KOPT-K1 (cell line): ENCODE data around the gene LSM12.
A peak's percentile ranks its signal among the peaks of the same experiment; 100 is the strongest.

ENCODE experiments used
- H3K27ac ChIP-seq: fragments of 200-600 bp; sonication (generic); 2 replicates; pipeline ENCODE4 v1.5.1; 2016; ENCODE audit warnings: antibody characterized with exemption, mild to moderate bottlenecking, low read depth, low read length; ENCODE audit not compliant: poor library complexity, severe bottlenecking
- H3K36me3 ChIP-seq: fragments of 200-600 bp; sonication (generic); 2 replicates; pipeline ENCODE4 v1.5.1; 2017; ENCODE audit warnings: antibody characterized with exemption, mild to moderate bottlenecking, low read length, moderate library complexity; ENCODE audit not compliant: insufficient read depth
- H3K9me3 ChIP-seq: fragments of 200-600 bp; sonication (generic); 2 replicates; pipeline ENCODE4 v1.5.1; 2017; ENCODE audit warnings: antibody characterized with exemption, low read length, mild to moderate bottlenecking; ENCODE audit not compliant: insufficient read depth, poor library complexity, severe bottlenecking

The LSM12 gene

GRCh38 chr17:44014133-44014436 lies 52.4 kb downstream of the LSM12 start:
- Histone ChIP-seq H3K27ac (peak overlapping the region; percentile 75), H3K36me3 (peaks cover 13% of the 10 kb centered on the region; the same call in 1 of the 2 replicates), H3K9me3 (no peaks in the 10 kb centered on the region)

- Histone ChIP-seq H3K9me3 (no peaks in the 10 kb centered on the region), H3K27ac (no peak overlapping the region), H3K36me3 (peaks cover 13% of the 10 kb centered on the region; the same call in 1 of the 2 replicates)
Measured at GRCh38 chr17:44012874-44013273, 53.6 kb downstream of the LSM12 start.

- Histone ChIP-seq H3K9me3 (no peaks in the 10 kb centered on the region), H3K27ac (no peak overlapping the region)
Measured at GRCh38 chr17:44012391-44012790, 54.1 kb downstream of the LSM12 start.

GRCh38 chr17:44011876-44012275 lies 54.6 kb downstream of the LSM12 start:
- Histone ChIP-seq H3K36me3 (peaks cover 13% of the 10 kb centered on the region; the same call in 1 of the 2 replicates), H3K27ac (no peak overlapping the region), H3K9me3 (no peaks in the 10 kb centered on the region)

More at GRCh38 chr17:44012391-44012790, 54.1 kb downstream of the LSM12 start:
- H3K36me3 ChIP-seq: peaks cover 13% of the 10 kb centered on the region; the same call in 1 of the 2 replicates

- no peaks in the 10 kb centered on the region for H3K9me3 ChIP-seq
- no peak overlapping the region for H3K27ac ChIP-seq
Measured at GRCh38 chr17:44010966-44011647, 55.4 kb downstream of the LSM12 start.

GRCh38 chr17:44008205-44008909 lies 58.1 kb downstream of the LSM12 start:
- H3K27ac ChIP-seq: no peak overlapping the region
- peaks cover 13% of the 10 kb centered on the region; the same call in 1 of the 2 replicates for H3K36me3 ChIP-seq
- H3K9me3 ChIP-seq: no peaks in the 10 kb centered on the region

More at GRCh38 chr17:44010966-44011647, 55.4 kb downstream of the LSM12 start:
- H3K36me3 ChIP-seq: peaks cover 13% of the 10 kb centered on the region; the same call in 1 of the 2 replicates

- Histone ChIP-seq H3K36me3 (peaks cover 13% of the 10 kb centered on the region; the same call in 1 of the 2 replicates), H3K27ac (no peak overlapping the region), H3K9me3 (no peaks in the 10 kb centered on the region)
Measured at GRCh38 chr17:44007346-44008204, 58.9 kb downstream of the LSM12 start.

- Histone ChIP-seq H3K36me3 (peaks cover 8% of the 10 kb centered on the region; the same call in 1 of the 2 replicates), H3K27ac (no peak overlapping the region), H3K9me3 (no peaks in the 10 kb centered on the region)
Measured at GRCh38 chr17:44006598-44007345, 59.7 kb downstream of the LSM12 start.

GRCh38 chr17:44006272-44006597 lies 60.2 kb downstream of the LSM12 start:
- Histone ChIP-seq H3K36me3 (peaks cover 6% of the 10 kb centered on the region; the same call in 1 of the 2 replicates), H3K9me3 (no peaks in the 10 kb centered on the region), H3K27ac (no peak overlapping the region)

GRCh38 chr17:44005527-44006271 lies 60.8 kb downstream of the LSM12 start:
- Histone ChIP-seq H3K9me3 (no peaks in the 10 kb centered on the region), H3K27ac (no peak overlapping the region), H3K36me3 (peaks cover 6% of the 10 kb centered on the region; the same call in 1 of the 2 replicates)

- H3K36me3 ChIP-seq: peaks cover 6% of the 10 kb centered on the region; the same call in 1 of the 2 replicates
- H3K9me3 ChIP-seq: no peaks in the 10 kb centered on the region
- H3K27ac ChIP-seq: no peak overlapping the region
Measured at GRCh38 chr17:44004761-44005526, 61.5 kb downstream of the LSM12 start.

GRCh38 chr17:44004077-44004760 lies 62.3 kb downstream of the LSM12 start, which contains the start of gene NAGS:
TSS of gene NAGS (plus strand) at chr17:44004622. CDS start at chr17:44004664, 42 bp downstream.
- H3K36me3 ChIP-seq: peaks cover under 1% of the 10 kb centered on the region; the same call in 1 of the 2 replicates
- no peak within 1 kb of the TSS for H3K27ac ChIP-seq
- no peaks in the 10 kb centered on the region for H3K9me3 ChIP-seq
